IPS-20b (cell line): Measurements from ENCODE around the gene APRT.
"Not testable (repeated sequence)": the region's sequence is repeated elsewhere in the genome, so short reads cannot be mapped to it uniquely, and the experiment has no call there.

Experiments
- H3K27ac ChIP-seq: one replicate; pipeline ENCODE4 v1.5.1; 2013; ENCODE audit warnings: low read length
- H3K27me3 ChIP-seq: 2 replicates; pipeline ENCODE4 v1.6.1; 2013; ENCODE audit warnings: mild to moderate bottlenecking, low read length, inconsistent platforms; ENCODE audit not compliant: insufficient read depth
- H3K36me3 ChIP-seq: 2 replicates; pipeline ENCODE4 v1.6.1; 2013; ENCODE audit warnings: low read depth, mild to moderate bottlenecking, inconsistent platforms, low read length, moderate library complexity; ENCODE audit not compliant: insufficient read depth
- H3K4me1 ChIP-seq: 2 replicates; pipeline ENCODE4 v1.6.1; 2013; ENCODE audit warnings: mild to moderate bottlenecking, control low read depth, inconsistent platforms, low read length, moderate library complexity; ENCODE audit not compliant: insufficient read depth
- H3K4me3 ChIP-seq: 2 replicates; pipeline ENCODE4 v1.5.1; 2013; ENCODE audit warnings: mild to moderate bottlenecking, low read length, inconsistent platforms
- H3K9ac ChIP-seq: 2 replicates; pipeline ENCODE4 v1.6.1; 2013; ENCODE audit warnings: low read depth, mild to moderate bottlenecking, inconsistent platforms, low read length, moderate library complexity
- H3K9me3 ChIP-seq: 2 replicates; pipeline ENCODE4 v1.6.1; 2013; ENCODE audit warnings: mild to moderate bottlenecking, low read depth, low read length, inconsistent platforms; ENCODE audit not compliant: insufficient read depth

The APRT gene

GRCh38 chr16:88789594-88789993, 22.1 kb downstream of the APRT start:
- H3K27me3 ChIP-seq: peaks cover 21% of the 10 kb centered on the region
- no peaks in the 10 kb centered on the region for H3K4me1 ChIP-seq
- H3K27ac ChIP-seq: no peak overlapping the region
- H3K9me3 ChIP-seq: no peaks in the 10 kb centered on the region
- no peak overlapping the region for H3K9ac ChIP-seq
- H3K4me3 ChIP-seq: no peak overlapping the region
- no peaks in the 10 kb centered on the region for H3K36me3 ChIP-seq

- not testable (repeated sequence) for H3K9ac ChIP-seq, H3K4me1 ChIP-seq, H3K9me3 ChIP-seq, H3K4me3 ChIP-seq, H3K36me3 ChIP-seq, H3K27ac ChIP-seq
- H3K27me3 ChIP-seq: peaks cover 28% of the 10 kb centered on the region
These were observed 23.0 kb downstream of the APRT start for GRCh38 chr16:88788749-88789148.

DNA sequence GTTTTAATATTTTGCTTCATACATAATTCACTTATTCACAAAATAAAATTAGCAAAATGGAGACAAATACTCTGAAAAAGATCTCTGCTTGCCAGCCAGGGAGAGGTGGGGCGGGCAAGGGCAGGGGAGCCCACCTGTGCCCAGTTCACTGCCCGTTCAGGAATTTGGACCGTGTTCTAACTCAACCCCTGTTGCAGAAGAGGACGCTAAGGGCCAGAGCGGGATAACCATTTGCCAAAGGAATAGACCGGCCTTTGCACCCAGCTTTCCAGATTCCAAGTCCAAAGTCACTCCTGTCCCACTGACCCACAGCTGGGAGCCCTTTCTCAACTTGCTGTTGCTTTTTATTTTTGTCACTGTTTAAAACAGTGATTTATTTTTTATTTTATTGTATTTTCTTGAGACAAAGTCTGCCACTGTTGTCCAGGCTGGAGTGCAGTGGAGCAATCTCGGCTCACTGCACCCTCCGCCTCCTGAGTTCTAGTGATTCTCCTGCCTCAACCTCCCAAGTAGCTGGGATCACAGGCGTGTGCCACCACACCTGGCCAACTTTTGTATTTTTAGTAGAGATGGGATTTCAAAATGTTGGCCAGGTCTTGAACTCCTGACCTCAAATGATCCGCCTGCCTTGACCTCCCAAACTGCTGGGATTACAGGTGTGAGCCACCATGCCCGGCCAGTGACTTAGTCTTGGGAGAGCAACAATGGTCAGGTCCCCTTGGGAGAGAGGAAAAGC, 24.0 kb downstream of the APRT start:
- H3K4me3 ChIP-seq: no peak overlapping the region
- no peak overlapping the region for H3K27ac ChIP-seq
- peaks cover 38% of the 10 kb centered on the region for H3K27me3 ChIP-seq
- no peaks in the 10 kb centered on the region for H3K9me3 ChIP-seq
- H3K36me3 ChIP-seq: no peaks in the 10 kb centered on the region
- H3K4me1 ChIP-seq: peaks cover 8% of the 10 kb centered on the region
- no peak overlapping the region for H3K9ac ChIP-seq

DNA sequence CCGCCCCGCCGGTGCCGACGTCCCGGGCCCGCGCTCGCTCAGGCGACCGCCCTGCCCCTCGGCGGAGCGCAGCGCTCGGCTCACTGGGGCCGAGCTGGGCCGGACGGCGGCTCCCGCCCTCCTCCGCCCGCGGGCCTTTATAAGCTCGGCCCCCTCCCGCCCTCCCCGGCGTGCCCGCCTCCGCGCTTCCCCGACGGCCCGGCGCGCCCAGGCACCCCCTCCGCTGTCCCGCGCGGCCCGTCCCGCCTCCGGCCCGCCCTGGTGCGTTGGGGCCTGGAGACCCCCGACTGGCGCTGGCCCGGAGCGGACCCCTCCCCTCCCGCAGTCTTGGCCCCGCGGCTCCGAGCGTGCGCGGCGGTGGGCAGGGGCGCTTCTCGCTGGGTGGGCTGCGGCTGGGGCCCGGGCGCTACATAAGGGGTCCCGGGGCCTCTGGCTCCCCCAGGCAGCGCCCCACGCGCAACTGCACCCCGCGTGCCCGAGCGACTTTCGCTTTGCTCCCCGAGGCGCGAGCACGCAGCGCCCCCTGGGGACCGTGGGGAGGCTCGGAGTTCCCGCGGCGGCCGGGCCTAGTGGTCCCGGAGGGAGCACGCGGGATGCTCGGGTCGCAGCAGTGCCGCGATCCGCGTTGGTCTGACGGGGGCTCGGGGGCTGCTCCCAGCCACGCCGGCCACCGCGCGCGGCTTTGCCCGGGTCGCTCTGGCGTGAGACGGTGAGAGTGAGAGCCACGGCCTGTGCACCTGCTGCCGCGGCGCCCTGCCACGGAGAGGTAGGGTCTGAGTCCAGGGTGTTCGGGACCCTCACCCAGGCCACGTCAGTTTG, 26.4 kb downstream of the APRT start, which contains the start of gene PIEZO1:
PIEZO1 (minus strand) TSS at position 115 of the 819 bp plus-strand sequence. CDS start 256 bp downstream, outside the sequence.
- Histone ChIP-seq H3K4me3 (peak within 1 kb of the TSS; percentile 66; the same call in 1 of the 2 replicates), H3K27ac (no peak within 1 kb of the TSS), H3K9me3 (no peaks in the 10 kb centered on the region), H3K9ac (peak within 1 kb of the TSS; percentile 56; the same call in 1 of the 2 replicates), H3K27me3 (peaks cover 38% of the 10 kb centered on the region), H3K4me1 (peaks cover 8% of the 10 kb centered on the region), H3K36me3 (no peaks in the 10 kb centered on the region)

DNA sequence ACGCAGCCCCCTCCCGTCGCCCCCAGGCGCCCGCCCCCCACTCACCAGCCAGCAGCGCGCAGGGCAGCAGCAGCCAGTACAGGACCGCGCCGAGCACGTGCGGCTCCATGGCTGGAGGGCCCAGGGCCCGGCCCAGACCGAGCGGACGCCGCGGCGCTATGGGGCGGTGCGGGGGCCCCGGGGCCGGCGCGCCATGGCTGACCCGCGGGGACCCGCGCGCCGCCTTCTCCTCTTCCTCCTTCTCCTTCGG, 26.9 kb downstream of the APRT start:
- Histone ChIP-seq H3K4me1 (peaks cover 8% of the 10 kb centered on the region), H3K4me3 (peak overlapping the region; percentile 66; the same call in 1 of the 2 replicates), H3K27ac (no peak overlapping the region), H3K27me3 (peaks cover 38% of the 10 kb centered on the region), H3K36me3 (no peaks in the 10 kb centered on the region), H3K9me3 (no peaks in the 10 kb centered on the region), H3K9ac (peak overlapping the region; percentile 56; the same call in 1 of the 2 replicates)

GRCh38 chr16:88784074-88784855, 27.5 kb downstream of the APRT start:
- Histone ChIP-seq H3K4me1 (peaks cover 8% of the 10 kb centered on the region), H3K27ac (no peak overlapping the region), H3K9ac (peak overlapping the region; percentile 56; the same call in 1 of the 2 replicates)

DNA sequence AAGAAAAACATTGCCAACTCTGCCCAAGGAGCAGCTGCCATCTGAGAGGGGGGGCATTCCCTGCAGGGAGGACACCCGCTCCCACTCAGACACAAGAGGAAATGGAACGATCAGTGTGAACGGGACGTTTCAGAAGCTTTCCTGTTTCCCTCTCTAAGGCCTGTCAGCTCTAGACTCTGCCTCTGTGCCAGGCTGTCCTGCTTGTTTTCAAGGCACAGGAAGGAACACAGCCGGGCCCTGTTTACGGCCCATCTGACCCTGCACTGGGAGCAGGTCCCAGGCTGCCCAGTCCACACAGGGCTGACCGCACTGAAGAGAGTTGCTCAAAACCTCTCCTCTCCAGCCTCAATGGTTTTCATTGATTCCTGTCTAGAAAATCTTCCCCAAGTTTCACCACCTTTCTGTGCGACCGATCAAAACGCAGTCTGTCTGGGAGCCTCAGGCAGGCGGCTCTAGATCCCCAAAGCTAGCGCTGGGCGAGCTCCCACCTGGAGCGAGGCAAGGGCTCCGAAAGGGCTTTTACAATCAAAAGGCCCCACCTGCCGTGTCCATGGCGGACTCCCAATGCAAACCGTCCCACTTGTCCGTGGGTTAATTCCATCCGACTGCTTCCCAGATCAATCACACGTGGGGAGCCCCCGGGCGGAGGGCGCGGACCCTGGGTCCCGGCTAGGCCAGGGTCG, 28.2 kb downstream of the APRT start:
- H3K9ac ChIP-seq: peak overlapping the region; percentile 56; the same call in 1 of the 2 replicates
- H3K27ac ChIP-seq: no peak overlapping the region

More at GRCh38 chr16:88784074-88784855, 27.5 kb downstream of the APRT start:
- no peaks in the 10 kb centered on the region for H3K9me3 ChIP-seq
- peak overlapping the region; percentile 66; the same call in 1 of the 2 replicates for H3K4me3 ChIP-seq
- peaks cover 38% of the 10 kb centered on the region for H3K27me3 ChIP-seq
- H3K36me3 ChIP-seq: no peaks in the 10 kb centered on the region

DNA sequence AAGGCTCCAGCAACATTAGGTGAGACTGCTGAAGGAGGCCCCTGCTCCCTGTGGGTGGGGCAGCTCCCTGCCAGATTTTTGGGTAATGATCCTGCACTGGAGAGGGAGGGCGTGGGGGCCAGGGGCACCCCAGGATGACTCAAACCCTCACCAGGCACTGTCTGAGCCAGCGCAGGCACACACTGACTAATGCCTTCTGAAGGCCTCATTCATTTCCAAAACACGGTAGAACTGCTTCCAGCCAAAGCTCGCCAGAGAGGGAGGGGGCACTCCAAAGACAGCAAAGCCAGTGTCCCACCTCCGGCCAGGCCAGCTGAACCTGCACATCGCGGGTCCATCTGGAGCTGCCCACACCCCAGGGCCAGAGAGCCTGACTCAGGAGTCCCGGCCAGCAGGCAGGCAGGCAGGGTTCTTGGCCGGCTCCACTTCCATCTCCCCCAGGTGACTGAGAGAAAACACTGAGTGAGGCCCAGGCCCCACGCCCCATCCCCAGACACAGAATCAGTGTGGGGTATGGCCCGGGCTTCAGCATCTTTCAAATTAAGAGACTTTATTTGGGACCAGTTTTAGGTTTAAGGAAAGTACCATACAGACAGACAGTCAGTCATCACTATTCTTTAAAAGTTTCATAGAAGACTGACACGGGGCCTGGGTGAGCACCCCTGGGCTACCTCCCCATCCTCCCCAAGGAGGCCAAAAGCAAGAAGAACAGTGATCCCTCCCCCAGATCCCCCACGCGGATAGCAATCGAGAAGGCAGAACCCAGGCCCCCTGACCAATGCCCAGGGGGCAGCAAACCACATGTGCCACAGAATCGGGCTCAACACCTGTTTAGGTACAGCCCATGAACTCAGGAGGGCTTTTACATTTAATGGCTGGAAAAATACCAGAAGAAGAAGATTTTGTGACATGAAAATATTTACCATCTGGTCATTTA, 29.0 kb downstream of the APRT start:
- H3K27ac ChIP-seq: no peak overlapping the region
- no peaks in the 10 kb centered on the region for H3K9me3 ChIP-seq
- H3K4me1 ChIP-seq: peaks cover 8% of the 10 kb centered on the region
- H3K4me3 ChIP-seq: no peak overlapping the region
- H3K27me3 ChIP-seq: peaks cover 38% of the 10 kb centered on the region
- no peak overlapping the region for H3K9ac ChIP-seq
- H3K36me3 ChIP-seq: no peaks in the 10 kb centered on the region

More for the DNA sequence above, 28.2 kb downstream of the APRT start:
- no peaks in the 10 kb centered on the region for H3K36me3 ChIP-seq
- H3K4me1 ChIP-seq: peaks cover 8% of the 10 kb centered on the region
- H3K27me3 ChIP-seq: peaks cover 38% of the 10 kb centered on the region
- H3K9me3 ChIP-seq: no peaks in the 10 kb centered on the region
- peak overlapping the region; percentile 66; the same call in 1 of the 2 replicates for H3K4me3 ChIP-seq

DNA sequence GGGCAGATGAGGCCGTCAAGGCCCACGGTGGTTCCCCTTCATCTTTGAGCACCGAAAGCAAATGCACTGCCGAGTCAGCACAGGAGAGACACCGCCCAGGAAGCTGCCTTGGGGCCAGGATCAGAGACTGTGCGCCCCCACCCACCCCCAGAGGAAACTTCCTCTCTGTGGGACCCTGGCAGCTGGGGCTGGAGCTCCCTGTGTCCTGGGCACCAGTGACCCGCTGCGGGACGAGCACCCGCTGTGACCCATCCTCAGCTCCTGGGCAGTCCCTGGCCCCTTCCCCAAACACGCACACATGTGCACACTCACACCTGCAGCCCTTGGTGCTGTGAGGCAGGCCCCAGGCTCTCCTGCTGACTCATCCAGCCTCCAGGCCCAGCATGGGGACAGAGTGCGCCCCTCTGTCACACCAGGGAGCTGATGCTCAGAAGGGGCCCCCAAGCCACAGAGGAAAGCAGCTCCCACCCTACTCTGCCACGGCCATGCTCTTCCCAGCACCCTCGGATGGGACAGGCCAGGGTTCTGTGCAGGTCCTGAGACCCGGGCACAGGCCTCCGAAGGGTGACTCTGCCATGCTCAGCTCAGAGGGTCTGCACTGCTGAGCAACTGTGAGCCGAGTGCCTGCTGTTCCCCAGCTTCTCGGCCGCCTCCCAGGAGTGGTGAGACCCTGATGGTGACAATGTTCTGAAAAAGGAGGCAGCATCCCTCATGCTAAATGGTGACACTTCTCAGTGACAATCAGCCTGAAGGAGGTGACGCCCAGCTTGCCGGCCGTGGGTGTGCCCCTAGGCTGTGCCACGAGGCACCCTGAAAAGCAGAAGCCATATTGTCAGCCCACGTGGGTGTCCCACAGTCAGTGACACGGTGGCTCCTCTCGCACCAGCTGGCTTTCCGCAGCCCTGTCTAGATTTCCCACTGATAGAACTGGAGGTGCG, 30.3 kb downstream of the APRT start:
- H3K27ac ChIP-seq: no peak overlapping the region
- no peaks in the 10 kb centered on the region for H3K36me3 ChIP-seq
- no peak overlapping the region for H3K4me3 ChIP-seq
- peaks cover 8% of the 10 kb centered on the region for H3K4me1 ChIP-seq
- no peak overlapping the region for H3K9ac ChIP-seq
- H3K9me3 ChIP-seq: no peaks in the 10 kb centered on the region
- H3K27me3 ChIP-seq: peaks cover 29% of the 10 kb centered on the region
